Lung (tissue), 12 donors: ENCODE measurements around the gene DHX40. TPM values are rescaled to one million over a fixed set of nuclear protein-coding genes. Genes with fewer than 3 reads are reported as not detected.
"Not testable (repeated sequence)": the region's sequence is repeated elsewhere in the genome, so short reads cannot be mapped to it uniquely, and the experiment has no call there.

ENCODE experiments used
- ATAC-seq: fragments of 200-7000 bp; cut with Tn5 transposase; one replicate; pipeline ENCODE4 v1.9.1; 2020; ENCODE audit warnings: moderate number of reproducible peaks; ENCODE audit not compliant: insufficient read depth, low FRiP score
- DNase-seq, 3 donors: peaks; one replicate each; pipeline ENCODE4 v3.0.0-alpha.2; 2013 to 2017
- H3K27ac ChIP-seq, 2 donors: one replicate each; pipeline ENCODE4 v1.5.1; 2013; ENCODE audit warnings: mild to moderate bottlenecking in 2 of 2, moderate library complexity in 2 of 2, control low read depth in 1 of 2, inconsistent platforms in 1 of 2, low read depth in 1 of 2, low read length in 1 of 2
- H3K27me3 ChIP-seq, 3 donors: one replicate each; pipeline ENCODE4 v1.5.1; 2013; ENCODE audit warnings: low read length in 2 of 3; ENCODE audit not compliant: control insufficient read depth in 3 of 3, insufficient read depth in 3 of 3
- H3K36me3 ChIP-seq, 4 donors: one replicate each; pipeline ENCODE4 v1.5.1; 2013; ENCODE audit warnings: low read length in 4 of 4, mild to moderate bottlenecking in 1 of 4, moderate library complexity in 1 of 4; ENCODE audit not compliant: control insufficient read depth in 4 of 4, insufficient read depth in 4 of 4
- H3K4me1 ChIP-seq, 5 donors: one replicate each; pipeline ENCODE4 v1.5.1; 2013; ENCODE audit warnings: low read length in 5 of 5, mild to moderate bottlenecking in 2 of 5, moderate library complexity in 1 of 5; ENCODE audit not compliant: control insufficient read depth in 5 of 5, insufficient read depth in 5 of 5
- H3K4me3 ChIP-seq: one replicate; pipeline ENCODE4 v1.5.1; 2013; ENCODE audit warnings: mild to moderate bottlenecking, control low read depth, moderate library complexity
- H3K9ac ChIP-seq, 2 donors: one replicate each; pipeline ENCODE4 v1.5.1; 2013; ENCODE audit warnings: low read length in 2 of 2, control low read depth in 1 of 2; ENCODE audit not compliant: insufficient read depth in 1 of 2
- H3K9me3 ChIP-seq, 4 donors: one replicate each; pipeline ENCODE4 v1.5.1; 2013; ENCODE audit warnings: low read length in 3 of 4, mild to moderate bottlenecking in 1 of 4, moderate library complexity in 1 of 4; ENCODE audit not compliant: control insufficient read depth in 4 of 4, insufficient read depth in 3 of 4
- CTCF ChIP-seq: IDR thresholded peaks from 2 replicates; pipeline ENCODE4 v1.5.1; 2012; ENCODE audit warnings: mild to moderate bottlenecking; ENCODE audit errors: control extremely low read depth, extremely low read depth
- WGBS, 2 donors: extraction: QIAGEN DNeasy Blood & Tissue Kit; methylation state at CpG; one replicate each; pipeline ENCODE4 v1.1.7; 2013; 5-methylcytosine and 5-hydroxymethylcytosine counted together
- polyA plus RNA-seq, 2 donors: library from polyadenylated mRNA; stranded (reverse); fragments of 200-250 nt; gene quantifications; one replicate each; pipeline ENCODE4 v1.2.1, GENCODE V29; 2013
- total RNA-seq, 2 donors: library from RNA; depleted of rRNA in 1 of 2; stranded (reverse); fragments of >200 nt in 1 of 2; gene quantifications; one replicate each; pipeline ENCODE4 v1.2.1, GENCODE V29; 2014 to 2021
- donor health status: control.
- donor health status: control.
- donor health status: Bipolar disorder and iron deficiency.
- donor health status: healthy.
- donor health status: DM: yes; HTN: yes; CAD: no.

The DHX40 gene
- total and polyA plus RNA-seq, 4 donors = 12.5 to 74.5 (median 20.0) TPM

DNA sequence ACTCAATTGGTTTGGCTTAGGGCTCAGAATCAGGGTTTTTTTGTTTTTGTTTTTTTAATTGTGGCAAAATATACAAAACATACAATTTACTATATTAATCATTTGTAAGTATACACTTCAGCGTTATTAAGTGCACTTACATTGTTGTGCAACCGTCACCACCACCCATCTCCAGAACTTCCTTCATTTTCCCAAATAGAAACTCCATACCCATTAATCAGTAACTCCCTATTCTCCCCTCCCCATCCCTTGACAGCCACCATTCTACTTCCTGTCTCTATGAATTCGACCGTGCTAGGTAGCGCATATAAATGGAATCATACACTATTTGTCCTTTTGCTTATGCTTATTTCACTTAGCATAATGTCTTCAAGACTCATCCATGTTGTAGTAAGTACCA, 45.2 kb upstream of the DHX40 start:
- DNase-seq = no peak
- Histone ChIP-seq H3K36me3 (no peaks in the 10 kb centered on the region), H3K9ac (peak overlapping the region in 1 of 2 donors; percentile 3), H3K27ac (no peak overlapping the region), H3K9me3 (no peaks in the 10 kb centered on the region), H3K27me3 (no peaks in the 10 kb centered on the region), H3K4me3 (no peak overlapping the region), H3K4me1 (peaks cover 0 to 30% (median 9%) of the 10 kb centered on the region in 5 donors)
- TF ChIP-seq CTCF = no peak
- ATAC-seq = no peak
- WGBS, 2 donors = 36 to 38% methylated on average over 5 of the region's 5 CpGs

GRCh38 chr17:59521465-59522126, 43.8 kb upstream of the DHX40 start:
- Histone ChIP-seq H3K4me3 (no peak overlapping the region), H3K27me3 (no peaks in the 10 kb centered on the region), H3K36me3 (no peaks in the 10 kb centered on the region), H3K4me1 (peaks cover 0 to 25% (median 9%) of the 10 kb centered on the region in 5 donors), H3K9me3 (no peaks in the 10 kb centered on the region), H3K9ac (peak overlapping the region in 1 of 2 donors; percentile 53), H3K27ac (no peak overlapping the region)
- ATAC-seq (peak; percentile 71), DNase-seq (peak; percentile 84 to 94 (median 93))
- peak; percentile 79 for TF ChIP-seq CTCF
- 41 to 49% methylated on average over 12 of the region's 12 CpGs for WGBS, 2 donors

- peaks cover 0 to 11% (median 7%) of the 10 kb centered on the region in 5 donors for H3K4me1 ChIP-seq
- not testable (repeated sequence) for H3K27me3 ChIP-seq, DNase-seq, H3K9ac ChIP-seq, H3K36me3 ChIP-seq, H3K4me3 ChIP-seq, H3K9me3 ChIP-seq, ATAC-seq, H3K27ac ChIP-seq
- WGBS, 2 donors = 87 to 90% methylated on average over 3 of the region's 3 CpGs
These were observed 40.5 kb upstream of the DHX40 start for GRCh38 chr17:59524930-59525329.

DNA sequence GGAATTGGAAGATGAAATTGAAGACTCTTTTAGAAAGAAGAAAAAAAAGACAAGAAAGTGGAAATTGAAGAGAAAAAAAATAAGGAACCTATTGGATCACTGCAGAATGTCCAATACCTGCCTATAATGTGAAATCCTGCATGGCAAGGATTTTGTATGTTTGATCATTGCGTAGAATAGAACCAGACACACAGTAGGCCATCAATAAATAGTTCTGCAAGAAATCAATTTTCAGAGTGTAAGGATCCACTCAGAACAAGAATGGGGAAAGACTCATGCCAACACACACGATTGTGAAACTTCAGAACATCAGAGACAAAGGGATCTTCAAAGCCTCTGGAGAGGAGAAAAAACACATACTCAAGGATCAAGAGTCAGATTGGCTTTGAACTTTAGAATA, 39.7 kb upstream of the DHX40 start:
- Histone ChIP-seq H3K36me3 (no peaks in the 10 kb centered on the region), H3K27me3 (no peaks in the 10 kb centered on the region), H3K4me3 (no peak overlapping the region), H3K27ac (no peak overlapping the region), H3K4me1 (peaks cover 0 to 8% (median 0%) of the 10 kb centered on the region in 5 donors), H3K9me3 (no peaks in the 10 kb centered on the region), H3K9ac (no peak overlapping the region)
- 62 to 67% methylated on average over 2 of the region's 2 CpGs for WGBS, 2 donors
- no peak for ATAC-seq
- no peak for TF ChIP-seq CTCF
- DNase-seq = no peak
